Suprapubic skin (tissue), 3 donors: Measurements from ENCODE around the gene KRTAP10-6.

Experiments
- CTCF ChIP-seq, 2 donors: fragments of 200-600 bp in 1 of 2; fragments of 450-650 bp in 1 of 2; sonication (generic) in 1 of 2; IDR thresholded peaks; one replicate each; pipeline ENCODE4 v1.5.1; 2016 to 2019; ENCODE audit warnings: antibody characterized with exemption in 2 of 2, mild to moderate bottlenecking in 1 of 2, moderate library complexity in 1 of 2
- EP300 ChIP-seq: sonication (generic); formaldehyde crosslinking; IDR thresholded peaks from one replicate; pipeline ENCODE4 v1.6.1; 2017; ENCODE audit warnings: antibody characterized with exemption

- TF ChIP-seq CTCF (IDR thresholded peaks at IDR 0.05) (no peak), EP300 (no peak)
Observed at GRCh38 chr21:44623575-44623974, 31.3 kb upstream of the KRTAP10-6 start.
